A673 (cell line): ENCODE data around the gene A4GNT. TPM values are rescaled to one million over a fixed set of nuclear protein-coding genes. Genes with fewer than 3 reads are reported as not detected.

Source experiments
- BruUV-seq: library from RNA; stranded (reverse); fragments of 400-500 nt; replicated peaks from 2 replicates; lab custom pipeline; 2021; lab: Mats Ljungman, UMichigan
- CTCF ChIA-PET: fragments of 300-600 bp; sonication (Branson Sonifier 250); formaldehyde crosslinking; loops from one replicate; lab custom pipeline; 2022; ENCODE audit warnings: antibody characterized with exemption; lab: Charles Lee
- POLR2A ChIA-PET: fragments of 300-600 bp; sonication (Branson Sonifier 250); formaldehyde crosslinking; loops from one replicate; lab custom pipeline; 2022; ENCODE audit warnings: antibody characterized with exemption; ENCODE audit not compliant: low non-redundant PET; lab: Charles Lee
- DNase-seq: peaks from one replicate; pipeline ENCODE4 v3.0.0-alpha.2; 2015; ENCODE audit warnings: low spot score
- H3K27ac ChIP-seq: fragments of 200-600 bp; sonication (generic); 2 replicates; pipeline ENCODE4 v1.5.1; 2016; ENCODE audit warnings: mixed run types, low read depth, mild to moderate bottlenecking, mixed read lengths, antibody characterized with exemption, low read length; ENCODE audit not compliant: poor library complexity, severe bottlenecking
- H3K27me3 ChIP-seq: fragments of 200-600 bp; sonication (generic); replicated peaks from 2 replicates; pipeline ENCODE4 v1.6.1; 2017; ENCODE audit warnings: mixed run types, low read depth, mild to moderate bottlenecking, mixed read lengths, antibody characterized with exemption, low read length; ENCODE audit not compliant: insufficient read depth, poor library complexity
- H3K36me3 ChIP-seq: fragments of 200-600 bp; sonication (generic); 2 replicates; pipeline ENCODE4 v1.6.1; 2016; ENCODE audit warnings: mixed run types, mild to moderate bottlenecking, mixed read lengths, antibody characterized with exemption, low read length; ENCODE audit not compliant: insufficient read depth, poor library complexity, severe bottlenecking
- H3K4me1 ChIP-seq: fragments of 200-600 bp; sonication (generic); 2 replicates; pipeline ENCODE4 v1.6.1; 2017; ENCODE audit warnings: mixed run types, mild to moderate bottlenecking, mixed read lengths, antibody characterized with exemption, low read length; ENCODE audit not compliant: insufficient read depth, poor library complexity, severe bottlenecking
- H3K4me3 ChIP-seq: fragments of 200-600 bp; sonication (generic); 2 replicates; pipeline ENCODE4 v1.5.1; 2016; ENCODE audit warnings: low read depth, mixed run types, mild to moderate bottlenecking, mixed read lengths, low read length; ENCODE audit not compliant: poor library complexity, severe bottlenecking
- H3K9me3 ChIP-seq: fragments of 200-600 bp; sonication (generic); 2 replicates; pipeline ENCODE4 v1.6.1; 2016; ENCODE audit warnings: mixed run types, low read depth, mild to moderate bottlenecking, mixed read lengths, antibody characterized with exemption, low read length; ENCODE audit not compliant: poor library complexity, severe bottlenecking
- EZH2 ChIP-seq: fragments of 200-600 bp; sonication (generic); IDR thresholded peaks from 2 replicates; pipeline ENCODE4 v1.6.1; 2017; ENCODE audit warnings: borderline replicate concordance, low read depth, mild to moderate bottlenecking, mixed read lengths, antibody characterized with exemption, low read length; ENCODE audit not compliant: poor library complexity, severe bottlenecking
- intact Hi-C: fragments of 100-400 bp; cut with micrococcal nuclease; formaldehyde crosslinking; loops from one replicate; pipeline ENCODE4 v1.10.0; 2022; ENCODE audit not compliant: unreplicated experiment
- total RNA-seq: library from RNA; stranded (reverse); gene quantifications from 2 replicates; pipeline ENCODE4 v1.2.3, GENCODE V29; 2021
- TF ChIP-seq, protein P1 (sequence below): fragments of 300-800, 200-600 bp; sonication (generic); conservative IDR thresholded peaks from 2 replicates; pipeline ENCODE4 v1.5.1; 2017; ENCODE audit warnings: low read depth, mild to moderate bottlenecking, antibody characterized with exemption, low read length, moderate library complexity, mixed read lengths

The A4GNT gene
- total RNA-seq, 1 experiment from 2014 or later = not detected

DNA sequence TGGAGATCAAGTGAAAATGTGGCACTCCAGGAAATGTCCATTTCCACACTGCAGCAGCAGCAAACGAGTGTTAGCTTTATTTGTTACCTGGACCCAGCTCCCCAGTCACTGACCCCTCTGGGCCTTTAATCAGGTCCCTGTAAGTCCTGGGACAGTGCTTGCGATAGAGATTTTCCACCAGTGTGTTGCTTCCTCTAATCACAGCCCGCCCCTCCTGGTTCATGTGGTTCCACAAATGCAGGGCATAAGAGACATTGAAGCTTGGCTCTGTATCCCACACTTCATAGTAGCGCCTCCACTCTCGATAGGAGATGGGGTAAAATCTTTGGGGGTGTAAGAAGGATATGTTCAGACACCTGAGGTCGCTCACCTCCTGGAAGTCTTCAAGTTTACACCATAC lies 8.0 kb downstream of the A4GNT start:
- intact Hi-C loops = no loop called here
- Histone ChIP-seq H3K27me3 (no peaks in the 10 kb centered on the region), H3K4me1 (peaks cover 12% of the 10 kb centered on the region), H3K4me3 (no peak overlapping the region), H3K27ac (no peak overlapping the region), H3K36me3 (no peaks in the 10 kb centered on the region), H3K9me3 (peaks cover 3% of the 10 kb centered on the region)
- CTCF ChIA-PET = no interaction called here
- BruUV-seq = no TSS peak
- TF ChIP-seq, protein P1, sequence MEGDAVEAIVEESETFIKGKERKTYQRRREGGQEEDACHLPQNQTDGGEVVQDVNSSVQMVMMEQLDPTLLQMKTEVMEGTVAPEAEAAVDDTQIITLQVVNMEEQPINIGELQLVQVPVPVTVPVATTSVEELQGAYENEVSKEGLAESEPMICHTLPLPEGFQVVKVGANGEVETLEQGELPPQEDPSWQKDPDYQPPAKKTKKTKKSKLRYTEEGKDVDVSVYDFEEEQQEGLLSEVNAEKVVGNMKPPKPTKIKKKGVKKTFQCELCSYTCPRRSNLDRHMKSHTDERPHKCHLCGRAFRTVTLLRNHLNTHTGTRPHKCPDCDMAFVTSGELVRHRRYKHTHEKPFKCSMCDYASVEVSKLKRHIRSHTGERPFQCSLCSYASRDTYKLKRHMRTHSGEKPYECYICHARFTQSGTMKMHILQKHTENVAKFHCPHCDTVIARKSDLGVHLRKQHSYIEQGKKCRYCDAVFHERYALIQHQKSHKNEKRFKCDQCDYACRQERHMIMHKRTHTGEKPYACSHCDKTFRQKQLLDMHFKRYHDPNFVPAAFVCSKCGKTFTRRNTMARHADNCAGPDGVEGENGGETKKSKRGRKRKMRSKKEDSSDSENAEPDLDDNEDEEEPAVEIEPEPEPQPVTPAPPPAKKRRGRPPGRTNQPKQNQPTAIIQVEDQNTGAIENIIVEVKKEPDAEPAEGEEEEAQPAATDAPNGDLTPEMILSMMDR = no peak
- no peak for TF ChIP-seq EZH2
- POLR2A ChIA-PET = no interaction called here
- no peak for DNase-seq

DNA sequence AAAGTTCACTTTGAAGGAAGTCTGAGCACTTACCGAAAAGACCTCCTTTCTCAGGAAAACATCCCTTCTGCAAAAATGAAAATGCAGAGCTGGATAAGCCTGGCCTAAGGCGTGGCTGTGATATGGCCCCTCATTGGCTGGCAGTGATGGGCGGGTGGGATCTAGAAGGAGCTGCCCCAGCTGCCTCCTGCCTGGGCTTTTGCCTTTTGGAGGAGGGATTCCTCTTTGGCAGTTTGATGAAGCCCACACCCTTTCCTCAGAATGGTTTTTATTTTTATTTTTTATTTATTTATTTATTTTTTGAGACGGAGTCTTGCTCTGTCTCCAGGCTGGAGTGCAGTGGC lies 12.8 kb downstream of the A4GNT start:
- TF ChIP-seq EZH2 = no peak
- TF ChIP-seq, protein P1 = no peak
- Histone ChIP-seq H3K27me3 (no peaks in the 10 kb centered on the region), H3K36me3 (no peaks in the 10 kb centered on the region), H3K4me3 (no peak overlapping the region), H3K9me3 (peaks cover 3% of the 10 kb centered on the region), H3K4me1 (peaks cover under 1% of the 10 kb centered on the region), H3K27ac (no peak overlapping the region)
- intact Hi-C loops = loop anchor here (1.0 kb wide), 1 partner anchor 51 kb away; no protein-coding TSS in a partner anchor
- BruUV-seq = no TSS peak
- peak; percentile 44 for DNase-seq
- ChIA-PET POLR2A (no interaction called here), CTCF (interaction anchor here (0.5 to 0.7 kb wide), 2 partner anchors 46 to 158 kb away, joined by 3 read pairs; no protein-coding TSS in a partner anchor)

DNA sequence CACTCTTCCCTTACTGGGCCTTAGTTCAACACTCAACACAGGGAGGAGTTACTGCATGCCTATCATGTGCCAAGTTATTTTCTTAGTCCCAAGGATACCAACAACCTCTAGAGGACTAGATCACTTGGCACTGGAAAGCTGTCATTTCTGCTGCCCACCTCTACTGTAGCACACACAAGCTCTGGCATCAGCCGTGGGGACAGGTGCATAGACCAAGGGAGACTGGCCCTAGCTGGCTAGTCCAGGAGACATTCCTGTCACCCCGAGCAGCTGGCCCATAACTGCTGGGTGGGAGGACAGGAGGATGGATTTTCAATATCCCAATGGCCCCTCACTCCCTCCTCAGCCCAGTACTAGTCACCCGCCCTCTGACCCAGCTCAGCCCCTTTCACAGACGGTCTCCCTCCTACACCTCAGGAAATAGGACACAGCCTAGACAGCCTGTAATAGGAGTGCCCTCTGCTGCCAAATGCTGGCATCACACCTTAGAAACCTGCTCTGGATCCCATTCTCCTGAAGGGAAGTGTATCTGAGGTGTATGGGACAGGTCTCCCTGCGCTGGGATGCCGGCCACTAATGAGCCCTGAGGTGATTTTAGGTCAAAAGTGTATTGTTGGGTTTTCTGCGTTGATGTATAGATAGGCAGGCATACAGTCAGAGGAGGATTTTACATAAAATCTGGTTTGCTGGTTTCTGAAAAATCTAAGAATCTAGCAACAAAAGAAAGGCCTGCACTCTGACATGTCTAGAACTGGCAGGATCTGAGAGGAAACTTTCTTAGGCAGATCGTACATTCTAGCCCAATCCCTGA lies 13.4 kb downstream of the A4GNT start:
- ChIA-PET CTCF (interaction anchor here (0.6 to 1.0 kb wide), 3 partner anchors 20 to 52 kb away, joined by 3 to 5 read pairs (median 3); no protein-coding TSS in a partner anchor), POLR2A (no interaction called here)
- Histone ChIP-seq H3K27me3 (no peaks in the 10 kb centered on the region), H3K9me3 (peaks cover 3% of the 10 kb centered on the region), H3K36me3 (no peaks in the 10 kb centered on the region), H3K4me3 (no peak overlapping the region), H3K27ac (no peak overlapping the region), H3K4me1 (peaks cover 5% of the 10 kb centered on the region)
- DNase-seq = peak; percentile 69
- no peak for TF ChIP-seq EZH2
- TF ChIP-seq, protein P1 = peak; percentile 85
- no TSS peak for BruUV-seq
- intact Hi-C loops = loop anchor here (1.0 kb wide), 1 partner anchor 51 kb away; no protein-coding TSS in a partner anchor
